B cell (primary cell): ENCODE measurements around the gene PRAMEF4. TPM values are rescaled to one million over a fixed set of nuclear protein-coding genes. Genes with fewer than 3 reads are reported as not detected.
"Not testable (repeated sequence)": the region's sequence is repeated elsewhere in the genome, so short reads cannot be mapped to it uniquely, and the experiment has no call there.

Experiments
- ATAC-seq: fragments of 200-7000 bp; cut with Tn5 transposase; one replicate; pipeline ENCODE4 v1.10.0; 2021; ENCODE audit warnings: low read depth, mild to moderate bottlenecking, moderate number of reproducible peaks, moderate library complexity
- CTCF ChIA-PET: fragments of 350-600 bp; sonication (Branson Sonifier 250); formaldehyde crosslinking; loops from one replicate; lab custom pipeline; 2021; ENCODE audit warnings: antibody characterized with exemption, inconsistent platforms; lab: Charles Lee
- POLR2A ChIA-PET: fragments of 350-600 bp; sonication (Branson Sonifier 250); formaldehyde crosslinking; loops from one replicate; lab custom pipeline; 2021; ENCODE audit warnings: antibody characterized with exemption; lab: Charles Lee
- DNase-seq: peaks from one replicate; pipeline ENCODE4 v3.0.0; 2013
- H2AFZ ChIP-seq: 2 replicates; pipeline ENCODE4 v1.6.1; 2012; ENCODE audit warnings: mild to moderate bottlenecking, low read depth, low read length; ENCODE audit not compliant: insufficient read depth, poor library complexity, severe bottlenecking
- H3K27ac ChIP-seq, 2 donors: 1 replicate in 1 of 2; 2 replicates in 1 of 2; pipeline ENCODE4 v1.5.1; 2012 to 2013; ENCODE audit warnings: low read length in 2 of 2, mild to moderate bottlenecking in 2 of 2, moderate library complexity in 1 of 2
- H3K27me3 ChIP-seq, 4 experiments: fragments of 200-600 bp in 1 of 4; sonication (generic) in 1 of 4; replicated peaks in 1 of 4; 1 replicate in 2 of 4; 2 replicates in 2 of 4; pipeline versions ENCODE4 v1.6.1 to v1.7.0; 2013 to 2016; ENCODE audit warnings: low read length in 3 of 4, mild to moderate bottlenecking in 2 of 4, mixed read lengths in 1 of 4, moderate library complexity in 1 of 4; ENCODE audit not compliant: insufficient read depth in 4 of 4, control insufficient read depth in 3 of 4; ENCODE audit errors: control extremely low read depth in 1 of 4
- H3K36me3 ChIP-seq, 2 experiments: replicated peaks in 1 of 2; 1 replicate in 1 of 2; 2 replicates in 1 of 2; pipeline versions ENCODE4 v1.6.1 to v1.7.1; 2013; ENCODE audit warnings: low read length in 1 of 2; ENCODE audit not compliant: insufficient read depth in 2 of 2, control insufficient read depth in 1 of 2; ENCODE audit errors: control extremely low read depth in 1 of 2, extremely low read depth in 1 of 2
- H3K4me1 ChIP-seq, 2 donors: fragments of 200-600 bp in 1 of 2; sonication (generic) in 1 of 2; 1 replicate in 1 of 2; 2 replicates in 1 of 2; pipeline versions ENCODE4 v1.5.1 to v1.6.1; 2013 to 2017; ENCODE audit warnings: low read length in 2 of 2; ENCODE audit not compliant: control insufficient read depth in 2 of 2, insufficient read depth in 2 of 2
- H3K4me2 ChIP-seq: replicated peaks from 2 replicates; pipeline ENCODE3; 2012; ENCODE audit warnings: mild to moderate bottlenecking, low read depth, low read length; ENCODE audit not compliant: poor library complexity, severe bottlenecking
- H3K4me3 ChIP-seq, 5 experiments: fragments of 200-600 bp in 1 of 5; sonication (generic) in 1 of 5; 1 replicate in 3 of 5; 2 replicates in 2 of 5; pipeline versions ENCODE4 v1.5.1 to v1.7.0; 2011 to 2016; ENCODE audit warnings: low read length in 4 of 5, mild to moderate bottlenecking in 4 of 5, low read depth in 2 of 5, control low read depth in 1 of 5, moderate library complexity in 1 of 5; ENCODE audit not compliant: insufficient read depth in 1 of 5; ENCODE audit errors: control extremely low read depth in 1 of 5, extremely low read depth in 1 of 5
- H3K79me2 ChIP-seq: fragments of 200-600 bp; sonication (generic); one replicate; pipeline ENCODE4 v1.6.0; 2016; ENCODE audit warnings: low read length; ENCODE audit not compliant: control insufficient read depth, insufficient read depth
- H3K9ac ChIP-seq: fragments of 200-600 bp; sonication (generic); 2 replicates; pipeline ENCODE4 v1.6.1; 2017; ENCODE audit warnings: mild to moderate bottlenecking, low read length, moderate library complexity
- H3K9me3 ChIP-seq, 3 donors: one replicate each; pipeline versions ENCODE4 v1.6.1 to v1.7.1; 2013; ENCODE audit warnings: low read length in 2 of 3; ENCODE audit not compliant: control insufficient read depth in 2 of 3, insufficient read depth in 1 of 3; ENCODE audit errors: control extremely low read depth in 1 of 3
- H4K20me1 ChIP-seq: 2 replicates; pipeline ENCODE4 v1.6.0; 2012; ENCODE audit warnings: mild to moderate bottlenecking, low read length; ENCODE audit not compliant: insufficient read depth, control insufficient read depth, poor library complexity, severe bottlenecking
- H3K27ac Mint-ChIP-seq: one replicate; pipeline ENCODE4 v1.8.0; 2021; ENCODE audit warnings: mixed read lengths
- H3K27me3 Mint-ChIP-seq: one replicate; pipeline ENCODE4 v1.8.0; 2021; ENCODE audit warnings: mixed read lengths
- H3K4me1 Mint-ChIP-seq: one replicate; pipeline ENCODE4 v1.8.0; 2021; ENCODE audit warnings: mixed read lengths
- H3K4me3 Mint-ChIP-seq: one replicate; pipeline ENCODE4 v1.8.0; 2021; ENCODE audit warnings: mixed read lengths
- H3K9me3 Mint-ChIP-seq: one replicate; pipeline ENCODE4 v1.8.0; 2022; ENCODE audit warnings: mixed read lengths; ENCODE audit not compliant: insufficient read depth
- WGBS: methylation state at CpG from one replicate; pipeline ENCODE4 v1.1.5; 2013; ENCODE audit warnings: missing lambda C conversion rate; ENCODE audit not compliant: insufficient coverage; 5-methylcytosine and 5-hydroxymethylcytosine counted together
- intact Hi-C: fragments of 100-400 bp; cut with micrococcal nuclease; formaldehyde crosslinking; loops from one replicate; pipeline ENCODE4 v1.10.0; 2022
- polyA plus RNA-seq: library from polyadenylated mRNA; depleted of rRNA; stranded (reverse); fragments of >200 nt; gene quantifications from 2 replicates; pipeline ENCODE4 v1.2.3, GENCODE V29; 2012
- small RNA-seq: library from RNA; depleted of rRNA; stranded (forward); fragments of <200 nt; gene quantifications from one replicate; pipeline ENCODE3, GENCODE V24; 2012; ENCODE audit warnings: low replicate concordance, low read depth; ENCODE audit not compliant: insufficient read length
- total RNA-seq, 2 donors: library from RNA; stranded (reverse); fragments of 120-200 nt in 1 of 2; gene quantifications; 1 replicate in 1 of 2; 2 replicates in 1 of 2; pipeline versions ENCODE4 v1.2.3 to v1.2.4, GENCODE V29; 2013 to 2022

The PRAMEF4 gene
- total and polyA plus RNA-seq, 2 donors (not counting 1 experiment from before 2014, with no cell fraction given): not detected

DNA sequence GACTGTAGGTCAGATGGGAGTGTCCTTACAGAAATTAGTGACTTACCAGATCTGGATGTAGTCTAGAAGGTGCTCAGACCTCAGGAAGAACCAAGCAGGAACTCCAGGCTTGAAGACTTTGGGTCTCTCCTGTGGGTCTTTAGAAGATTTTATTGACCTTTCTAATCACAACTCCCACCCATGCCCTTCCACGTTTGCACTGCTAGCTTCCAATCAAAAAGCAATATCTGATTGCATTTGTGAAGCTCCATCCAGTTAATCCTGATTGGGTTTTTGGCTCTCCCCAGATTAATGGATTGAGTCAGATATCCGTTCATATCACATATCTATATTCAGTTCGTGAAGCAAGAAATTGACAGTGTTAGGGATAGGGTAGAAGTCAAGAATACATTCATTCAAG, 54.7 kb downstream of the PRAMEF4 start, which contains the start of gene PRAMEF11:
TSS of gene PRAMEF11 (minus strand) at position 101 of the 400 bp plus-strand sequence. CDS start 2,621 bp downstream, outside the sequence.
- H3K27ac Mint-ChIP-seq: not testable (repeated sequence)

More for the DNA sequence above, 54.7 kb downstream of the PRAMEF4 start, which contains the start of gene PRAMEF11:
- H3K4me3 ChIP-seq, H4K20me1 ChIP-seq, H3K27ac ChIP-seq, H3K4me1 Mint-ChIP-seq, intact Hi-C loops, H3K4me1 ChIP-seq, H3K4me2 ChIP-seq, H3K9me3 ChIP-seq, H3K9ac ChIP-seq, H3K4me3 Mint-ChIP-seq, DNase-seq, H3K9me3 Mint-ChIP-seq, H3K27me3 ChIP-seq, H2AFZ ChIP-seq, ATAC-seq, H3K36me3 ChIP-seq, H3K27me3 Mint-ChIP-seq, POLR2A ChIA-PET, H3K79me2 ChIP-seq, CTCF ChIA-PET: not testable (repeated sequence)
- no CpG with 5 or more reads among the region's 3 CpGs for WGBS

Small RNAs within 50 kb of the gene (small RNA-seq; reads per million reads assigned to genes)
- not detected for gene RNU6-1072P

Other genes with a start within 250 kb of the PRAMEF4 start
- gene AADACL4, start 242.1 kb downstream of the PRAMEF4 start, total RNA-seq: not detected in 2 replicates
- not detected in 2 replicates for gene AADACL4, start 242.1 kb downstream of the PRAMEF4 start, polyA plus RNA-seq
- gene AADACL3, start 170.1 kb downstream of the PRAMEF4 start, total RNA-seq: not detected in 2 replicates
- not detected in 2 replicates for gene AADACL3, start 170.1 kb downstream of the PRAMEF4 start, polyA plus RNA-seq
- not detected in 2 replicates for gene CFAP107, start 140.0 kb downstream of the PRAMEF4 start, total RNA-seq
- not detected in 2 replicates for gene CFAP107, start 140.0 kb downstream of the PRAMEF4 start, polyA plus RNA-seq
- gene PRAMEF12, start 112.5 kb downstream of the PRAMEF4 start, total RNA-seq: not detected in 2 replicates
- not detected in 2 replicates for gene PRAMEF12, start 112.5 kb downstream of the PRAMEF4 start, polyA plus RNA-seq
- not detected in 2 replicates for gene PRAMEF1, start 94.8 kb downstream of the PRAMEF4 start, total RNA-seq
- gene PRAMEF1, start 94.8 kb downstream of the PRAMEF4 start, polyA plus RNA-seq: not detected in 2 replicates
- not detected in 2 replicates for gene PRAMEF11, start 54.8 kb downstream of the PRAMEF4 start, total RNA-seq
- not detected in 2 replicates for gene PRAMEF11, start 54.8 kb downstream of the PRAMEF4 start, polyA plus RNA-seq
- not detected in 2 replicates for gene HNRNPCL1, start 37.5 kb downstream of the PRAMEF4 start, total RNA-seq
- gene HNRNPCL1, start 37.5 kb downstream of the PRAMEF4 start, polyA plus RNA-seq: not detected in 2 replicates
- not detected in 2 replicates for gene PRAMEF2, start 29.1 kb downstream of the PRAMEF4 start, total RNA-seq
- not detected in 2 replicates for gene PRAMEF2, start 29.1 kb downstream of the PRAMEF4 start, polyA plus RNA-seq
- gene PRAMEF10, start 12.1 kb upstream of the PRAMEF4 start, total RNA-seq: not detected in 2 replicates
- not detected in 2 replicates for gene PRAMEF10, start 12.1 kb upstream of the PRAMEF4 start, polyA plus RNA-seq
- not detected in 2 replicates for gene PRAMEF7, start 30.4 kb upstream of the PRAMEF4 start, total RNA-seq
- not detected in 2 replicates for gene PRAMEF7, start 30.4 kb upstream of the PRAMEF4 start, polyA plus RNA-seq
- not detected in 2 replicates for gene PRAMEF6, start 61.4 kb upstream of the PRAMEF4 start, total RNA-seq
- not detected in 2 replicates for gene PRAMEF6, start 61.4 kb upstream of the PRAMEF4 start, polyA plus RNA-seq
- gene PRAMEF27, start 170.4 kb upstream of the PRAMEF4 start, total RNA-seq: not detected in 2 replicates
- not detected in 2 replicates for gene PRAMEF27, start 170.4 kb upstream of the PRAMEF4 start, polyA plus RNA-seq
- not detected in 2 replicates for gene HNRNPCL3, start 174.6 kb upstream of the PRAMEF4 start, total RNA-seq
- not detected in 2 replicates for gene HNRNPCL3, start 174.6 kb upstream of the PRAMEF4 start, polyA plus RNA-seq
- gene PRAMEF25, start 184.6 kb upstream of the PRAMEF4 start, total RNA-seq: not detected in 2 replicates
- gene PRAMEF25, start 184.6 kb upstream of the PRAMEF4 start, polyA plus RNA-seq: not detected in 2 replicates
- gene HNRNPCL2, start 230.7 kb upstream of the PRAMEF4 start, total RNA-seq: not detected in 2 replicates
- gene HNRNPCL2, start 230.7 kb upstream of the PRAMEF4 start, polyA plus RNA-seq: not detected in 2 replicates